Colonic mucosa (tissue), 4 donors: ENCODE data around the gene PF4V1. TPM values are rescaled to one million over a fixed set of nuclear protein-coding genes. Genes with fewer than 3 reads are reported as not detected.

Source experiments
- DNase-seq: peaks from one replicate; pipeline ENCODE4 v3.0.0-alpha.2; 2020
- H3K27ac ChIP-seq: fragments of 200-600 bp; one replicate; pipeline ENCODE4 v1.8.0; 2021
- H3K27me3 ChIP-seq: fragments of 200-600 bp; one replicate; pipeline ENCODE4 v1.8.0; 2021
- H3K36me3 ChIP-seq: fragments of 200-600 bp; one replicate; pipeline ENCODE4 v1.8.0; 2021
- H3K4me1 ChIP-seq: fragments of 200-600 bp; one replicate; pipeline ENCODE4 v1.8.0; 2021; ENCODE audit warnings: mild to moderate bottlenecking
- H3K4me3 ChIP-seq: fragments of 200-600 bp; one replicate; pipeline ENCODE4 v1.8.0; 2021
- H3K9ac ChIP-seq, 2 donors: one replicate each; pipeline ENCODE4 v1.7.0; 2013; ENCODE audit warnings: control low read depth in 2 of 2, low read depth in 2 of 2, low read length in 2 of 2
- H3K9me3 ChIP-seq: fragments of 200-600 bp; one replicate; pipeline ENCODE4 v1.8.0; 2021
- intact Hi-C: fragments of 100-400 bp; cut with DNase I; formaldehyde crosslinking; loops from one replicate; pipeline ENCODE4 v1.14.1; 2022
- total RNA-seq, 2 donors: library from RNA; stranded (reverse); fragmentation: NEBNext Ultra II Directional in 1 of 2; extraction: Animal tissue kit (Norgen Biotek cat#: 25700) in 1 of 2; gene quantifications; one replicate each; pipeline ENCODE4 v1.2.1, GENCODE V29; 2021
- TF ChIP-seq, protein P1 (sequence below): fragments of 200-600 bp; IDR thresholded peaks from one replicate; pipeline ENCODE4 v1.8.0; 2022; ENCODE audit warnings: antibody characterized with exemption, mild to moderate bottlenecking
- donor health status: healthy.
- donor health status: DM: no; HTN: no; CAD: no.
- donor health status: DM: no; HTN: no; CAD: no.

PF4V1 gene
- total RNA-seq, 2 donors from 2014 or later: not detected

DNA sequence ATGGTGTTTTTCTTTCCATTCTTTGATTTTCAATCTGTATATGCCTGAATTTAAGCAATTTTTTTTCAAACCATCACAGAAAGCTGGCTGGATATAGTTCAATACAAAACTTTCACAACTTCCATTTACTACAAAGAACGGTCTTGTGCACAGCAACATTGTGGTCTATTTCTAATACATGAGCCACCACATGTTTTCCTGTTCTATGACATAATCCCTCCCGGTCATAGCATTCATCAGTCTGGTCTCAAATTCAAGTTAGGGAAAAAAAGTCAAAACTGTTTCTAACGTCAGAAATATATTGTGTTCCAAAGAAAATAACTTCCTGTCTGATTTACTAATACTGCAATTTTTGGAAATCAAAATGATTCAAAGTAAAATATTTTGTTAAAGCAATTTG, 24.1 kb upstream of the PF4V1 start:
- Histone ChIP-seq H3K9ac (no peak overlapping the region), H3K4me3 (no peak overlapping the region), H3K36me3 (no peaks in the 10 kb centered on the region), H3K27me3 (no peaks in the 10 kb centered on the region), H3K9me3 (no peaks in the 10 kb centered on the region), H3K27ac (no peak overlapping the region), H3K4me1 (no peaks in the 10 kb centered on the region)
- TF ChIP-seq, protein P1, sequence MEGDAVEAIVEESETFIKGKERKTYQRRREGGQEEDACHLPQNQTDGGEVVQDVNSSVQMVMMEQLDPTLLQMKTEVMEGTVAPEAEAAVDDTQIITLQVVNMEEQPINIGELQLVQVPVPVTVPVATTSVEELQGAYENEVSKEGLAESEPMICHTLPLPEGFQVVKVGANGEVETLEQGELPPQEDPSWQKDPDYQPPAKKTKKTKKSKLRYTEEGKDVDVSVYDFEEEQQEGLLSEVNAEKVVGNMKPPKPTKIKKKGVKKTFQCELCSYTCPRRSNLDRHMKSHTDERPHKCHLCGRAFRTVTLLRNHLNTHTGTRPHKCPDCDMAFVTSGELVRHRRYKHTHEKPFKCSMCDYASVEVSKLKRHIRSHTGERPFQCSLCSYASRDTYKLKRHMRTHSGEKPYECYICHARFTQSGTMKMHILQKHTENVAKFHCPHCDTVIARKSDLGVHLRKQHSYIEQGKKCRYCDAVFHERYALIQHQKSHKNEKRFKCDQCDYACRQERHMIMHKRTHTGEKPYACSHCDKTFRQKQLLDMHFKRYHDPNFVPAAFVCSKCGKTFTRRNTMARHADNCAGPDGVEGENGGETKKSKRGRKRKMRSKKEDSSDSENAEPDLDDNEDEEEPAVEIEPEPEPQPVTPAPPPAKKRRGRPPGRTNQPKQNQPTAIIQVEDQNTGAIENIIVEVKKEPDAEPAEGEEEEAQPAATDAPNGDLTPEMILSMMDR: no peak
- intact Hi-C loops: no loop called here
- no peak for DNase-seq

DNA sequence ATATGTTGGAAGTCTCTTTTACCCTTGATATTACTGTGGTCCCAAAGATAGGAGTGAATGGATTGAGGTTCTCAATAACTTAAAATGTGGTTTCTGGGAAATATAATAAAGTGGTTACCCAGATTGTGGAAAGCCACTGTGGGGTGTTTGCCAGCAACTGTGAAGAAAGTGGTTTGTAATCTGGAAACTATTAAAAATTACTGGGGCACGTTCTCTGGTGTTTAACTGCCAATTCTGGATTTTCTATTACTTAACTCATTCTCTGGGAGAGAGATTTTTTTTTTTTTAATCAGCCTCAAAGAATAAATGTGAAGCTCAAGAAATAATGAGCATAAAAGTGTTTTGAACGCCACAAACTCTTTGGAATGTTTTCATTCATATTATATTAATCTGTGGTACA, 21.5 kb upstream of the PF4V1 start:
- no peak for DNase-seq
- Histone ChIP-seq H3K36me3 (no peaks in the 10 kb centered on the region), H3K9me3 (no peaks in the 10 kb centered on the region), H3K4me3 (no peak overlapping the region), H3K4me1 (no peaks in the 10 kb centered on the region), H3K27ac (no peak overlapping the region), H3K27me3 (no peaks in the 10 kb centered on the region), H3K9ac (no peak overlapping the region)
- TF ChIP-seq, protein P1: no peak
- intact Hi-C loops: no loop called here

DNA sequence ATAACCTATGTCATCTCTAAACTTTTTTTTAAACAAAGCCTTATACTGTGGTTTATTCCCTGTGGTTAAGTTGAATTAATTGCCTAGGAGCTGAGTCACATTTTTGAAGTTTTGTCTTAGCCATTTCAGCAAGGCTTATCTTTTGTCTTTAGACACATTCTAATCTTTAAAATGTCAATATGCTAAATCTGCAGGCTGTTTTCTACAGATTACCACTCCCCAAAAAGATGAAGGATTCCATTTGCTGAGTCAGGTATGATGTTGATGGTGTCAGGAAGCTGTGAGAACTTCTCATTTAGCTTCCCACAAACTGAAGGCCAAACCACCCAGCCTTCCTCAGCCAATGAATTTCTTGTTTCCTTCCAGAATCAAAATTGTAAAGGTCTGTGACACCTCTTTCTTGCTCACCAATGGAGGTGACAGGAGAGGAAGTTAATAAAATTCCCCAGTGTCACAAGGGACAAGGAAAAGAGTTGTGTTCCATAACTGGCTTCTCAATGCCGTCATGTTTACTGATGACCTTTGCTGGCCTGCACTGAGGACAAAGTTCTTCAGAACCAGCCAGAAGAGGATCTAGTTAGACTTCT, 20.4 kb upstream of the PF4V1 start:
- intact Hi-C loops: no loop called here
- H3K36me3 ChIP-seq: no peaks in the 10 kb centered on the region

DNA sequence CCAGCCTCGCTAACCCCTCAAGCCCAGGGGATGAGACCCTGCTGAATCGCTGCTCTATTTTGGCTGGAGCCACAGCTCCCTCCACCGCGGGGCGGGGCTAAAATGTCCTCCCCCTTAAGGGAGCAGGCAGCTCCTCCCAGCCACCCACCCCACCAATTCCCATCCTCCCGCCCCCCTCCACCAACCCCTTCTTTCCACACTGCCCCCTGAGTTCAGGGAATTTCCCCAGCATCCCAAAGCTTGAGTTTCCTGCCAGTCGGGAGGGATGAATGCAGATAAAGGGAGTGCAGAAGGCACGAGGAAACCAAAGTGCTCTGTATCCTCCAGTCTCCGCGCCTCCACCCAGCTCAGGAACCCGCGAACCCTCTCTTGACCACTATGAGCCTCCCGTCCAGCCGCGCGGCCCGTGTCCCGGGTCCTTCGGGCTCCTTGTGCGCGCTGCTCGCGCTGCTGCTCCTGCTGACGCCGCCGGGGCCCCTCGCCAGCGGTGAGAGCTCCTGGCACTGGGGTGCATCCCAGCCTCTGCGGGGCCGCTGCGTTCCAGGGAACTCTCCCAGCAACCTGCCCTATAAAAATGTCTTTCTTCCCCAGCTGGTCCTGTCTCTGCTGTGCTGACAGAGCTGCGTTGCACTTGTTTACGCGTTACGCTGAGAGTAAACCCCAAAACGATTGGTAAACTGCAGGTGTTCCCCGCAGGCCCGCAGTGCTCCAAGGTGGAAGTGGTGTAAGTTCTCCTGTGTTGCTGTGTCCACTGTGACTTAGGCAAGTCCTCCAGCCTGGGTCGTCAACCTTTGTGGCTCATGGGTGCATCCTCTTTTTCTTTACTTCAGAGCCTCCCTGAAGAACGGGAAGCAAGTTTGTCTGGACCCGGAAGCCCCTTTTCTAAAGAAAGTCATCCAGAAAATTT, 16.5 kb upstream of the PF4V1 start, which contains the start of gene CXCL6:
CXCL6 (plus strand) TSS at position 306 of the 907 bp plus-strand sequence; CDS start at position 379, 73 bp downstream.
- Histone ChIP-seq H3K36me3 (no peaks in the 10 kb centered on the region), H3K27ac (no peak within 1 kb of the TSS), H3K4me1 (no peaks in the 10 kb centered on the region), H3K9me3 (no peaks in the 10 kb centered on the region), H3K27me3 (no peaks in the 10 kb centered on the region), H3K9ac (peak within 1 kb of the TSS in 1 of 2 donors; percentile 24), H3K4me3 (peak within 1 kb of the TSS; percentile 36)
- TF ChIP-seq, protein P1: no peak
- peak; percentile 36 for DNase-seq
- intact Hi-C loops: no loop called here

More for the DNA sequence above, 20.4 kb upstream of the PF4V1 start:
- Histone ChIP-seq H3K9ac (no peak overlapping the region), H3K27me3 (no peaks in the 10 kb centered on the region), H3K4me1 (no peaks in the 10 kb centered on the region), H3K9me3 (no peaks in the 10 kb centered on the region), H3K4me3 (no peak overlapping the region), H3K27ac (no peak overlapping the region)
- DNase-seq: no peak
- TF ChIP-seq, protein P1: no peak

DNA sequence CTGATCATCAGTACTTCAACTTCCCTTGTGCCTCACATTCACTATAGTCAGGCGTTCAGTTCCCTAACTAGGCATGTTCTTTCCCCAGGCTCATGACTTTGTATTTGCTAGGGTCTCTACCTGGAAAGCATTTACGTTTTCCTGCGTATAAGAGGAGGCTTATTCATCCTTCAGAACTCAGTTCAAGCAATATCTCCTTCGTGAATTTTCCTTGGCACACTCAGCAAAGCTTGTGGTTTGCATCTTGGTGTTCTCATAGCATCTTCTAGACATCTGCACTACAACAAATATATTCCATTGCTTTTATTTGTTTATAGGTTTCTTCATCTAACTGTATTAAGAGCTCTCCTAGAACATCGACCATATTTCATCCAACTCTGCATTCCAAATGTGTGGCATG, 14.0 kb upstream of the PF4V1 start:
- DNase-seq: no peak
- Histone ChIP-seq H3K36me3 (no peaks in the 10 kb centered on the region), H3K27me3 (no peaks in the 10 kb centered on the region), H3K27ac (no peak overlapping the region), H3K9ac (no peak overlapping the region), H3K9me3 (no peaks in the 10 kb centered on the region), H3K4me1 (no peaks in the 10 kb centered on the region), H3K4me3 (no peak overlapping the region)
- intact Hi-C loops: no loop called here
- TF ChIP-seq, protein P1: no peak
